GM10847 (cell line): ENCODE measurements around the gene B3GNT7.

ENCODE experiments used
- POLR2A ChIP-seq: IDR thresholded peaks from 2 replicates; pipeline ENCODE4 v1.6.1; 2011; ENCODE audit not compliant: insufficient read length; ENCODE audit errors: extremely low read depth

B3GNT7 gene

DNA sequence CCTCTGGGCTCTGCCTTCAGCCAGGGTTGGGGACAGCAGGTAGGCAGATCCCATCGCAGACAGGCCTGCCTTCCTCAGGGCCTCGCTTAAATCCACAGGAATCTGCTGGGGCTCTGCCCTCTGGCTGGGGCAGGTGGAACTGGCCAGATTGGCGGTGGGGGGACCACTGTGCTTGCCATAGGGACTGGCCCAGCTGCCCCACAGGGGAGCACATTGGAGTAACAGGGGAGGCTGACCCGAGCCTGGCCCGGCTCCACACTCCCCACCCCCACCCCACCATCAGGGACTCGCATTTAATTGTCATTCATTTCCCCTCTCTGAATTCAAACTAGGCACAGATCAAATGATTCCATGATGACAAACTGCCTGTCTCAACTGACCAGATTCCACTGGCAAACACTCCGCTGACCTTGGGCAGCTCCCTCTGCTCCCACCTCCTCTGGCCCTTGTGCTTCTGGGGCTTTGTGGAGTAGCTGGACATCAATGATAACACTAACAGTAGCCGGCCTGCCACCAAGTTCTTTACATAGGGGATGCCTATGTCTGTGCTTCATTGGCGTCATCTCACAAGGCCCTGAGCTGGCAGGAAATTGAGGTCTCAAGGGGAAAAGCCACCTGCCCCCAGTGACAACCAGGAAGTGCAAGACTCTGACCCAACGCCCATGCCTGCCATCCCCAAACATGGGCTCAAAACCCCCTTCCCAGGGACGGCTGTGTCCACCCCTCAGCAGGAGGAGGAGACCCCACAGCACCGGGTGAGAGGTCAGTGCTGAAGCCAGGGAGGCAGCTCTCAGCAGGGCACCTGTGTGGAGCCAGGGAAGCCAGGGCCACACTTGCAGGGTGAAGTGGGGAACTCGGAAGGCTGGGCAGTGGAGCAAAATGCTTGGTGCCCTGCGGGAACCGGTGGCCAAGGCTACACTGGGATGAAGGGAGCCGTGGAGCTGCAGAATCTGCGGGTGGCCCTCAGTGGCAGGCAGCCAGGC is 2.1 kb upstream of the B3GNT7 start:
- TF ChIP-seq POLR2A: peak; percentile 48

DNA sequence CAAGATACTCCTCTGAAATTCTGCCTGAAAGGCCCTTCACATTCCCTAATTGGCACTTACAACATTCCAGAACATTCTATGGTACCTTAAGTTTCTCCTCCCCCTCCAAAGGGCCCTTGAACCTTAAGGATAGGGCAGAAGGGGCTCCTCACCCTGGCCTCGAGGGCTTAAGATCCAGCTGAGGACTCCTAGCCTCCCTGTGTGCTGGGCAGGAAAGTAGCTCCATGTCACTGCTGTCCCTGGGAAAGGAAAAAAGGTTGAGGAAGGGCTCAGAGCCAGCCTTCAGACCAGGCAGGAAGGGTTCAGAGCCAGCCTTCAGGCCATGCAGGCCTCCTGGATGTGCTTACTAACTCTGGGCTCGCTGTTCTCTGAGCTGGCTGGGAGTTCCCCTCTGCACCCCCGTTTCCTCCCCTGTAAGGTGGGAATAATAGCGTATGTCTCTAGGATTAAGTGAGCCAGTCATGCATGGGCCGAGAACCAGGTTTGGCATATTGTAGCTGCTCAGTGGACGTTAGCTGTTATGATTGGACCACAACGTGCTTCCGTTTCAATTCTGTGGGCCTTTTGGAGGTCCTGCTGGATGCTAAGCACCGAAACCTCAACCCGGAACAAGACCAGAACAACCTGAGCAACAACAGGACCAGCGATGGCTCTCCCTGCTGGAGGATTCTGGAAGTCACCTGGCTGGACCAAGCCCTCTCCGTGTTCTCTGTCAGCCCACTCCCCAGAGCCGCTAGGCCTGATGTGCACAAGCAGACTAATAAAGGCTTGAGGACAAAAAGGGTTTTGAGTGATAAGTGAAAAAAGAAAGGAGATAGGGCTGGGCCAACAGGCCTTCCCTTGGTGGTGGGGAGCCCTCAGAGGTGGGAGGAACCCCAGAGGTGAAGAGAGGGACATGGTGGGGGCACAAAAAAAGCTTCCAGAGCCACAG is 1.0 kb upstream of the B3GNT7 start:
- peak; percentile 49 for TF ChIP-seq POLR2A

DNA sequence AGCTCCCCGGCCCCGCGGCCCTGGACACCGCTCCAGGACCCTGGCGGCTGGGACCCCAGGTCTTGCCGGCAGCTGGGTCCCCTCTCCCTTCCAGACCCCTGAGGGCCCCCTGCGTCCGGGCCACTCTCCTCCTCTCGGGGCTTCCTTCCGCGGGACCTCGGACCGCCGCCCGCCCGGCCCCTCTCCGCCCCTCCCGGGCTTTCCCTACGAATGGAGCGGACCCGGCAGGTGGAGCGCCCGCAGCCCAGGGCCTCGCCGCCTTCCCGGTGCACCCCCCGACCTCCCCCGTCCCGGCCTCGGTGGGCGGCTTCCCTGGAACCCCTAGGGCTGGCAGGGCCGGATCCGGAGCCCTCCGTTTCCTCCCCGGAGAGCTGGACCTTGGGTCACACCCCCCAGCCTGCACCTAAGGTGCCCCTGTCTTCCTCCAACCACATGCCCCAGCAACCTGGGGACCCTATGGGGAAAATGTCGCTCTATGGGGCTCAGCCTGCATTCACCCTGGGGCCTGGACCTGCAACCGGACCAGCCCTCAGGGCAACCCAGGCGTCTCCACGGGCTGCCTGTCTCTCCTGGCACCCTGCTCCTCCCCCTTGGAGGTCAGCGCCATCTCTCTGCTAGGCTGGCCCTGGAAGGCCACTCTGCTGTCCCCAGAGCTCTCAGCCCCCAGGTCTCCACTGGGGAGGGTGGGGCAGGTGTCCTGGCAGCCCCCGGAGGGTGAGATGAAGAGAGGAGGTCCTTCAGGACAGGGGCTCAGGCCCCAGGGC is 730 bp downstream of the B3GNT7 start:
- TF ChIP-seq POLR2A: no peak

DNA sequence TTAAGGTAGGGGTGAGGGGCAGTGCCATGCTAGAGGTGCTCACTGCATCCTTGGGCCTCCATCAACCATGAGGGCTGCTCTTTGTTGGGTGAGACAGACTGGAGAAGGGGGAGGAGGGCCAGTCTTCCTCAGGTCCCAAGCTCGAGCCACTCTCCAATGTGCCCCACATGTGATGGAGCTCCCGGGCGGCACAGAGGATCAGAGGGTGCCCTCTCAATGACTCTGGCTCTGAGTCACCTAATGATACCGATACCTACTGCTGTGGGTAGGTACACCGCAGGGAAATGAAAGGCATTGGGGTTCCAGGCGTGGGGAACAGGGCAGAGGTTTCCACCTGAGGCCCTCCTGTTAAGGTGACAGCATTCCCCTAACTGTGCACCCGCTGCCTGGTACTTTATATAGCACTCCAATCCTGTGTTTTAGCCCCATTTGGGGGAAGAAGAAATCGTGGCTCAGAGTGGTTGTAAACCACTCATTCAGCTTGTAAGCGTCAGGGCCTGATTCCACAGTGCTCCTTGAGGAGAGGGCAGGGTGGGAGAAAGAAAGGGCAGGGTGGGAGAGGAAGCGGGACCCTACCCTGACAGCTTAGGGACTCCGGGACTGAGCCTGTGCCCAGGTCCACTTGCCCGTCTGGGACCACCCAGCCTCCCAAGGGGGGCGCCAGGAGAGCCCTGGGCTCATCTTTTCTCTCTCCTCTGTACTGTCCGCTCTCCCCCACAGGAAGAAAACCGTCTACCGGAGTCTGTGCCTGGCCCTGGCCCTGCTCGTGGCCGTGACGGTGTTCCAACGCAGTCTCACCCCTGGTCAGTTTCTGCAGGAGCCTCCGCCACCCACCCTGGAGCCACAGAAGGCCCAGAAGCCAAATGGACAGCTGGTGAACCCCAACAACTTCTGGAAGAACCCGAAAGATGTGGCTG is 1.8 kb downstream of the B3GNT7 start:
- TF ChIP-seq POLR2A: no peak

DNA sequence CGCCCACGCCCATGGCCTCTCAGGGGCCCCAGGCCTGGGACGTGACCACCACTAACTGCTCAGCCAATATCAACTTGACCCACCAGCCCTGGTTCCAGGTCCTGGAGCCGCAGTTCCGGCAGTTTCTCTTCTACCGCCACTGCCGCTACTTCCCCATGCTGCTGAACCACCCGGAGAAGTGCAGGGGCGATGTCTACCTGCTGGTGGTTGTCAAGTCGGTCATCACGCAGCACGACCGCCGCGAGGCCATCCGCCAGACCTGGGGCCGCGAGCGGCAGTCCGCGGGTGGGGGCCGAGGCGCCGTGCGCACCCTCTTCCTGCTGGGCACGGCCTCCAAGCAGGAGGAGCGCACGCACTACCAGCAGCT is 2.4 kb downstream of the B3GNT7 start:
- no peak for TF ChIP-seq POLR2A

DNA sequence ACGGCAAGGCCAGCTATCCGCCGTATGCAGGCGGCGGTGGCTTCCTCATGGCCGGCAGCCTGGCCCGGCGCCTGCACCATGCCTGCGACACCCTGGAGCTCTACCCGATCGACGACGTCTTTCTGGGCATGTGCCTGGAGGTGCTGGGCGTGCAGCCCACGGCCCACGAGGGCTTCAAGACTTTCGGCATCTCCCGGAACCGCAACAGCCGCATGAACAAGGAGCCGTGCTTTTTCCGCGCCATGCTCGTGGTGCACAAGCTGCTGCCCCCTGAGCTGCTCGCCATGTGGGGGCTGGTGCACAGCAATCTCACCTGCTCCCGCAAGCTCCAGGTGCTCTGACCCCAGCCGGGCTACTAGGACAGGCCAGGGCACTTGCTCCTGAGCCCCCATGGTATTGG is 3.1 kb downstream of the B3GNT7 start:
- no peak for TF ChIP-seq POLR2A

DNA sequence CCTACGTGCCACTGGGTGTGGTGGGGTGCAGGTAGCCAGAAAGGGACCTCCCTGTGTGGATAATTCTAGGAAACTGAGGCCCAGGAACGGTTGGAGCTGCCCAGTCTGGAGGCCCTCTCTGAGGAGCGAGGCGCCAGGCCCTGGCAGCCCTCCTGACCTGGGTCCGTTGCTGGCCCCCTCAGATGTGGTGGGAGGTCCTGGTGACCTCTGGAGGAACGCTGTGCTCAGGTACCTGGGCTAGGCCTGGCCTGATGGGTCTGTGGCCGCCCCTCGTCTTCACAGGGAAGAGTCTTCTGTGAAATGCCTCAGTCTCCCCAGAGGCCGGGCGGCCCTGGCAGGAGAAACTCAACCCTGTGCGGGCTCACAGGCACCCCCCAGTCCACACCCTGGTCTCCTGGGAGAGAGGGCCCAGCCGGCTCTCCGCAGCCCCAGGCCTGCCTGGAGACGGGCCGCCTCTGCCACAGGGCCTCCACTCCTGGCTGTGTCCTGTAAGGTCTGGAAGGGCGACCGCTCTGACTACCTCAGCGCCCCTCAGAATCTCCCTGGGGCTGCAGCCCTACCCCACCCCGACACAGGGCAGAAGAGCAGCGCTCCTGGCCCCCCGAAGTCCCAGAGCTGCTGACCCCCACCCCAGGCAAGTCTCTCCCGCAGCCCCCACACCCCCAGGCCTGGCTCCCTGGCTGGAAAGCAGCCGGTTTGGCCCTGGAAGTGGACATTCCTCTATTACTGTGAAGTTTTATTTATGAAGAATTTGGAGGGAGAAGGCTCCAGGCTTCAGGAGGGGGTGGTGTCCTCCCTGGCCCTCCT is 3.7 kb downstream of the B3GNT7 start:
- no peak for TF ChIP-seq POLR2A

DNA sequence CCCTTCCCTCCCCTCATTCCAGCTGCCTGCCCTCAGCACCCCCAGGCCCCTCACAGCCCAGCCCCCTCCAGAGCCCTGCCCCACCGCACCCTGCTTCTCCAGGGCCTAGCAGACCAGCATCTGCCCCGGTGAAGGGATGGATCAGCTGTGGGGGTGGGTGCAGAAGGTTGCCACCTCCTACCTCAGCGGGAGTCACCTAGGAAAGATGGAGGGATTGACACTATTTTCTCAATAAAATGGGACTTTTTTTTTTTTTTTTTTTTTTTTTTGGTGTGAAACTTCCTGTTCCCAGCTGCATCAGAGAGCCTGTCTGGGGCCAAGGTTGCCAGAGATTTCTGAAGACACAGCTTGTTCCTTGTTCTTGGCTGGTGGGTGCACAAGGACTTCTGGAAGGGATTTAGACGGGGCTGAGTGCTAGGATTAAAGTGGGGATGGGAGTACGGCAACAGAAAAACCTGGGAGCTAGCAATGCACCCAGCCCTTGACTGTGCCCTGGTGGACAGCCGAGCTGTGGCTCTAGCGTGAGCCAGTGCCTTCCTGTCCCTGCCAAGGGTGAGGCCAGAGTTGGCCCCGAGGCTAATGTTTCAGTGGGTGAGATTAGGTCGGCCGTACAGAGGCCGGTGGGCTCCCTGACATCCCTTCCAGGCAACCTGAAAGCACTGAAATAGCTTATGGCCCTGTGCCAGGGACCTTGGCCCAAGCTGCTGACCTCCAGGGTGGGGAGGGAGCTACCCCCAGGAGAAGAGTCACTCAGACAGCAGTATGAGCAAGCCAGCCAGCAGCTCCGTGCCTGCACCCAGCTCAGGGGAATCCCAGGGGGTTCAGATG is 4.6 kb downstream of the B3GNT7 start:
- no peak for TF ChIP-seq POLR2A

DNA sequence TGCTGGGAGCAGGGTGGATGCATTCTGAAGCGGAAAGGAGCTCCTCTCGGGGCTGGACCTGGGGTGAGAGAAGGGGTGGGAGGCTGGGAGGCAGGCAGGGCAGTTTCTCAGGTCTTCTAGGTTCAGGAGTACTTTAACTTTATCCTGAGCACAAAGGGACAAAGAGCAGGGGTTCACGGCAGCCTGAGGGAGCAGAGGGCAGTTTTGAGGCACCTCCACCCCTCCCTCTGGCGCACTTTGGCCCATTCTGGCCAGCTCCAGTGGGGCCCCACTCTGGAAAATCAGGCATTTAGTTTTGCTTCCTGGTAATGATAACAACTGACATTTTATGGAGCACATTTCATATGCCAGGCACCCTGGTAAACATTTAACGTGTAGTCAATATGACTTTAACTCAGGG is 14.3 kb downstream of the B3GNT7 start:
- TF ChIP-seq POLR2A: no peak

DNA sequence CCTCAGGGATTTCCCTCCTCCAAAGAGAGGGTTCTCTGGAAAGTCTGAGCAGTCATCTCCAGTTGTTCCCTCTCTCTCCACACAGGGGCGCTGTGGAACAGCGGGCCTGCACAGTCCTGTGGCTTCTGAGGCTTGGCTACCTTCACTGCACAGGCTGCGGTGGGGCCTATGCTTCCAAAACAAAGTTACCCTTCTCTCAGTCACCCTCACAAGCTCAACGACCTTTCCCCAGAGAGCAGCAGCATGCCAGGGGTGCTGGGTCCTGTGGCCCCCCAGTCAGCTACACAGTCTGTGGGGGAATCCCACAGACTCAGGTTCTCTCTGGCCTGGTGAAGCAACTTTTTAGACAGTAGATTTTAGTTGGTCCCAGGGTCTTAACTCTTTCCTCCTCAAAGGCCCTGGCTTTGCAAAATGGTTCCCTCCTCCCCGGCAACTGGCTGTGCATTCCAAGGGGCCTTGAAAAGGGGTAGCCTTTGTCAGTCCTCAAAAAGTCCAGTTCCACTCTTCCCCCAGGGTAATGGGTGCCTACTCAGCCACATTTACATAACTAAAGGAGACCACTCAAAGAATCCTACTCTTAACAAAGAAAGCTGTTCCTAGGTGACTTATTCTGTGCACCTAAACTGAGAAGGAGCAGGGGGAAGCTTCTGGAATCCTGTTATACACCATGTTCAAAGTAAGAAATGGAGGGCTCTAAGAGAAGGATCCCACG is 14.9 kb downstream of the B3GNT7 start:
- TF ChIP-seq POLR2A: no peak

DNA sequence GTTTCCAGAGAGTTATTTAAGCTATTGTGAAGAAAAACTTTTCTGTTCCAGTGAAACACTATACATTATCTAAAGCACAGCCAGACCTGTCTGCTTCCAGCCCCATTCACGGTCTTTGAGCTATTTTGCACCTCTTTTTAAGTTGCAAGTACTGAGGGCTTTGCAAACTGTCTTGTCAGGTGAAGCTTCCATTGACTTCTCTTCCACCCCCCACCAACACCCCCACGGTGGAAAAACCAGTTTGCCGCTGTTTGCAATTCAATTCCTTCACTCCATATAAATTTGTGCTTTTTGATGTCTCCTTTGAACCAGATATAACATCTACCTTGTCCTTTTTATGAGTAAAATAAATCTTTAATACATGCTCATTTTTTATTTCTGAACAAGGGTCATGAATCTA is 15.7 kb downstream of the B3GNT7 start:
- TF ChIP-seq POLR2A: no peak

DNA sequence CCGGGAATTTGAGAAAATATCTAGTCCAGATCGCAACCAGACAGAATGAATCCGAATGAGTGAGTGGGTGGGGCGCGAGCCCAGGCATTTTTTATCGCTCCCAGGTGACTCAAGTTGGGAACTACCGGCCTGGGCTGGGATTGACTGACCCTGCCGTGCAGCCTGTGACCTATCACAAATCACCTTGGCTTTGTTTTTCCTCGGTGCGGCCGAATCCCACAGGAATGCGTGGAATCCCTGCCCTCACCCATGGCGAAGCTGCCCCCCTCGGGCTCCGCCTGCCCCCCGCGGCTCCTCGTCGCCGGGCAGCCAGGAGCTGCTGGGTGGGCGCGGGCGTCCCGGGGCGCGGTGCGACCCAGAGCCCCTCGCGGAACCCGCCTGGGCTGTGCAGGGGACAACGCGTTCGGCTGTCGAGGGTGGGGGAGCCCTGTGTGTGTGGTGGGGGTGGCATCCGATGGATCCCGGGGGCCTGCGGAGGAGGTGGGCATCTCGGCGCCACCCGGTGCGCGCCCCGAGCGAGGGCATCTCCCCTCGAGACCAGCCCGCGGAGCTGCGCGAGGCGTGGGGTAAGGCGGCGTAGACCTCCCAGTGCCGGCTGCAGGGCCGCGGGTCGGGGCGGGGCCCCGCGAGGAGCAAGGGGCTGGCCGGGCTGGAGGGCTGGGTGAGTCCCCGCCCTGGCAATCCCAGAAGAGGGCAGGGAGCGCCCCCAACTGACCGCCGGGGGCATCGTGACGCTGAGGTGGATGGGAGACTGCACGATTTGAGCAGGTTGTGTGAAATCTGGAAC is 16.5 kb downstream of the B3GNT7 start:
- TF ChIP-seq POLR2A: peak; percentile 30
